NCI-H2081 (cell line): ENCODE results near the gene PIEZO1.

Experiments used
- DNase-seq, 2 experiments: peaks; one replicate each; lab custom pipeline; 2025; lab: John Stamatoyannopoulos, UW

Gene PIEZO1

DNA sequence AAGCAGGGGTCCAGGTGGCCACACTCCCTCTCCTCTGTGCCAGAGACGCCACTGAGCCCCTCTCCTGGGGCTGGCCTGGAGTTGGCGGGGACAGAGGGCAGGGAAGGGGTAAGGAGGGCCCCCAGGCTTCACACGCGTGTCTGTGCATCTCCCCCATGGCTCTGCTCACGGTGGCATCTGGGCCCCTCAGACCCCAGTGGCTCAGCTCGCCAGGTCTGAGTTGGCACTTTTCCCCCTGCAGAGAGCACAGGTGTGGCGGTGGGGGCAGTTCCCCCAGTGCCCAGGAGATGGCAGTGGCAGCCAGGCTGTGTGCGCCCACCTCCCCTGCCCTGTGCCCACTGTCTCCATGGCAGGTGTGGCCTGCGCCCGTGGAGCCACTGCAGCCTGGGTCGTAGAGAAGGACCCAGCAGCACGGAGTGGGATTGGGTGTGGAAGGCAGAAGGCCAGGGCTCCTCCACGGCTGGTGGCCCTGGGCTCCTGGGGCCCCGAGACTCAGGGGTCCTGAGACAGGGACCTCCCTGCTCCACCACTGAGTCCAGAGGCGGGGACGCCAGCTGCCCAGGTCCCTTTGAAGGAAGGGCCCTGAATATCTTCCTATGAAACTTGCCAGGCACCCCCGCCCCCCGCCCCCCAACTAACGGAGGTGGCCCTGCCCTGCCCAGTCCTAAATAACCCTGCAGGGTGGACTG, 31.0 kb upstream of the PIEZO1 start:
- peak; percentile 39 to 47 for DNase-seq

DNA sequence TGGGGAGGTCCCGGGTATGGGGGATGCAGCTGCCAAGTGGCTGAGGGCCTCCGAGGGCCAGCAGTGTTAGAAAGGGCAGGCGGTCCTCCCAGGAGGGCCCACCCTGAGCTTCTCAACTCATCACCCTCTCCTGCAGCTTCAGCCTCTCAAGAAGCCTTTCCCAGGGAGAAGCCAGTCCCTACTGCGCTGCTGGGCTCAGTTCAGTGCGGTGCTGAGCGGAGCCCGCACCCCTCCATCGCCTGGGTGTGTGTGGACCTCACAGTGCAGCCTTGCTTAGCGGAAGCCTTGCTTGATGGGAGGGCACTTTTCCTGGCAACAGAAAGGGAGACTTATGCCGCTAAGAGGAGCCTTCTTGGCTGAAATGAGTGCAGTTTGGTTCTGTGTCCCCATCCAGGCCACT, 30.2 kb upstream of the PIEZO1 start:
- no peak for DNase-seq

- no peak for DNase-seq
Measured at GRCh38 chr16:88814144-88814502, 29.1 kb upstream of the PIEZO1 start.

- DNase-seq = no peak
Measured at GRCh38 chr16:88813269-88814143, 28.5 kb upstream of the PIEZO1 start.

DNA sequence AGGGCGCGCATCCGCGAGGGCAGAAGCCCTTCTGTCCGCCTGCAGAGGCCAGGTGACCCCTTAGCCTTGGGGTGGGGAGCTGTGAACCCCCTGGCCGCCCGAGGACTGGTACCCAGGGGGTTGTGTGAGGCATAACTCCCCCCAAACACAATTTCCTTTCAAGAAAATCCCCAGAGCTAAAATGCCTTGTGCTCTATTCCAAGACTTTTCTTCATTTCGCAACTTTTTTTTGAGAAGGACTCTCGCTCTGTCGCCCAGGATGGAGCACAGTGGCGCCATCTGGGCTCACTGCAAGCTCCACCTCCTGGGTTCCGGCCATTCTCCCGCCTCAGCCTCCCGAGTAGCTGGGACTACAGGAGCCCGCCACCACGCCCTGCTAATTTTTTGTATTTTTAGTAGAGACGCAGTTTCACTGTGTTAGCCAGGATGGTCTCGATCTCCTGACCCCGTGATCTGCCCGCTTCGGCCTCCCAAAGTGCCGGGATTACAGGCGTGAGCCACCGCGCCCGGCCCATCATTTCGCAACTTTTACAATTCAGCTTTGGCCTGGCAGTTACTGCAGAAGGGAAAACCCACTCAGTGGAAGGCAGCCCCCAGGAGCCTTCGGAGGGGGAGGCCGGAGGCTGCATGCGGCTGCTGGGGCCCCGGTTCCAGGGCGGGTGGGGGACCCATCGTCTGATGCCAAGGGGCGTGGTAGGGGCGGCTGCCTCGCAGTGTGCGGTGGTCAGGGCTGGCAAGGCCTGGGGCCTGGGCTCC, 27.7 kb upstream of the PIEZO1 start:
- DNase-seq = no peak

DNA sequence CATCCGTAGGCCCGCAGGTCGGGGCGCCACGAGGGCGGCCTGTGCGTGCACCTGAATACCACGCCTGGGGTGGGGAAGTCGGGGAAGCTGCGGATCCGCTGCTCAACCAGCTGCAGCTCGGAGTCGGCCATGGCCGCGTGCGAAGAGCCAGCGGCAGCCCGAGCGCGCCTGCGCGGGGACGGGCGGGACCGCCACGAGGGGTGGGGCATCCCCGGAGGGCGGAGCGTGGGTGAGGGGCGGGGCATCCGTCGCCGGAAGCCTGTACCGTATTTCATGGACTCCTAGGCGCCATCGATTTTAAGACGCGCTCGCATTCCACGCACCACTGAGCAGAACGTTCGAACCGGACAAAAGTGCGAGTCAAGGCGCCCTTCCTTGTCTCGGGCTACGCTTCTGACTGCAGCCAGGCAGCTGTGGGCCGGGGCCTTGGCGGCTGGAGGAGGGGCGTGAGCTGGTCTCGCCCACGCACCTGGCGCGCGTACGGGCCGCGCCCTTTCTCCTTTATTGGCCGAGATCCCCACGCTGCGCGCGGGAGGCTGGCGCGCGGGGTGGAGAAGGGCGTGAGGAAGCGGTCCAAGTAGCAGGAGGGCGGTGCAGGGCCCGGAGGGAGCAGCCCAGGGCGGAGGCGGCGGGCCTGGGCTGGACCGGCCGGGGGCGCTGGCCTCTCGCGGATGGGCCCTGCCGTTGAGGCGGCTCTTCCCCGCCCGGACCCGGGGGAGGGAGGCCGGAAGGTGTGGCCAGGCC, 26.9 kb upstream of the PIEZO1 start, which contains the start of gene APRT:
TSS of gene APRT (minus strand) at position 160 of the 744 bp plus-strand sequence. CDS start at position 131, 29 bp downstream.
- DNase-seq = peak; percentile 75 to 78

- peak; percentile 70 to 71 for DNase-seq
Measured at GRCh38 chr16:88810912-88811768, 26.1 kb upstream of the PIEZO1 start.

- DNase-seq = no peak
Measured at GRCh38 chr16:88810166-88810911, 25.3 kb upstream of the PIEZO1 start.

DNA sequence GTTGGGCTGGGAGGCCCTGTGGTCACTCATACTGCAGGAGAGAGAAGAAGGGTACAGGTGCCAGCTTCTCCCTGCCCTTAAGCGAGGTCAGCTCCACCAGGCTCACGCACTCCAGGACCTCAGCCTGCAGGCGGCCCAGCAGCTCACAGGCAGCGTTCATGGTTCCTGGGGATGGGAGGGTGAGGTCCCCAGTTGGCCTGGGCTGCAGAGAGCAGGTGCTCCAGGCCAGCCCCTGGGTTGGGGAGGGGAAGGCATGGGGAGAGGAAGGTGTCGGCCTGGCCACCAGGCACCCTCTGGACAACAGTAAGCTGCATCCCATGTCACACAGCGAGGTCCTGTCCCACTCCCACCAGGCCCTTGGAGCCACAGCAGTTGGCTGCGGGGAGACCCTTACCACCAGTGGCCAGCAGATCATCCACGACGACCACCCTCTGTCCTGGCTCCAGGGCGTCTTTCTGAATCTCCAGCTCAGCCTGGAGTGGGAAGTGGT, 24.7 kb upstream of the PIEZO1 start:
- DNase-seq = no peak

GRCh38 chr16:88809068-88809675, 24.2 kb upstream of the PIEZO1 start:
- no peak for DNase-seq

GRCh38 chr16:88807626-88808453, 22.8 kb upstream of the PIEZO1 start:
- no peak for DNase-seq

DNA sequence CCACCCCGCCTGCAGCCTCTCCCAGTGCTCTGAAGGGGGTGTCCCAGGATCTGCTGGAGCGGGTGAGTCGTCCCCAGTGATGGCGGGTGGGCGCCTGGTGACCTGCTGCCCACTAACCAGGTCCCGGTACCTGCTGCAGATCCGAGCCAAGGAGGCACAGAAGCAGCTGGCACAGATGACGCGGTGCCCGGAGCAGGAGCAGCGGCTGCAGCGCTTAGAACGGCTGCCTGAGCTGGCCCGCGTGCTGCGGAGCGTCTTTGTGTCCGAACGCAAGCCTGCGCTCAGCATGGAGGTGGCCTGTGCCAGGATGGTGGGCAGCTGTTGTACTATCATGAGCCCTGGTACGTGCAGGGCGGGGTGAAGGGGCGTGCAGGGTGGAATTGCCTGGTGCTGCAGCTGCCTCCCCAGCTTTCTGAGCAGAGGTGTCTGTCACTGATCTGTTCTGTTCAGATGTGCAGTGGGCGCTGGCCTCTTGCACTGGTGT, 22.2 kb upstream of the PIEZO1 start:
- no peak for DNase-seq

DNA sequence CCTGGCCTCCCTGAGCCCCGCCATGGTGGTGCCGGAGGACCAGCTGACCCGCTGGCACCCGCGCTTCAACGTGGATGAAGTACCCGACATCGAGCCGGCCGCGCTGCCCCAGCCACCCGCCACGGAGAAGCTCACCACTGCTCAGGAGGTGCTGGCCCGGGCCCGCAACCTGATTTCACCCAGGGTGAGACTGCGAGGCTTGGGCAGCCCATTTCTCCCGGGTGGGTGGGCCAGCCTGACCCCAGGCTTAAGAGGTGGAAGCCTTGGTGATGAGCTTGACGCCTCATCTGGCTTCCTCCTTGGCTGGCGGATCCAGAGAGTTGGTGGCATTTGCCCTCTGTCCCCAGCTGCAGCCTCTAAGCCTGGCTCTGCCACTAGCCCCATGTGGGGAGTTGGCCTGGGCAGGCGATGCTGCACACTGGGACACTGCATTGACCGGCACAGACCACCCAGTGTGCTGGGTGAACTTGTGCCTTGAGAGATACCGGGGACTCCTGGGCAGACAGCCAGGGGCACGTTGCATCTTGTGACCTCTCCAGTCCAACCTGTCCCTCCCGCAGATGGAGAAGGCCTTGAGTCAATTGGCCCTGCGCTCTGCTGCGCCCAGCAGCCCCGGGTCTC, 21.6 kb upstream of the PIEZO1 start:
- no peak for DNase-seq

- no peak for DNase-seq
Measured at GRCh38 chr16:88805887-88806393, 20.9 kb upstream of the PIEZO1 start.

DNA sequence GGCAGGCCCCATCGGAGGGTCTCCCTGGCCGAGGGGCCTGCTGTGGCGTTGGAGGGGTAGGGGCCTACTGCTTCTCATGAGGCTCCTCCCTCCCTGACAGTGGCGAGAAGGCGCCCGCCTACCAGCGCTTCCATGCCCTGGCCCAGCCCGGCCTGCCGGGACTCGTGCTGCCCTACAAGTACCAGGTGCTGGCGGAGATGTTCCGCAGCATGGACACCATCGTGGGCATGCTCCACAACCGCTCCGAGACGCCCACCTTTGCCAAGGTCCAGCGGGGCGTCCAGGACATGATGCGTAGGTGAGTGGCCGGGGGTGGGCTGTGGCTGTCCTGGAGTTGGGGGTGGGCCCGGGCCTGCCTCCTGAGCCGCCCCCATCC, 20.3 kb upstream of the PIEZO1 start:
- DNase-seq = no peak

DNA sequence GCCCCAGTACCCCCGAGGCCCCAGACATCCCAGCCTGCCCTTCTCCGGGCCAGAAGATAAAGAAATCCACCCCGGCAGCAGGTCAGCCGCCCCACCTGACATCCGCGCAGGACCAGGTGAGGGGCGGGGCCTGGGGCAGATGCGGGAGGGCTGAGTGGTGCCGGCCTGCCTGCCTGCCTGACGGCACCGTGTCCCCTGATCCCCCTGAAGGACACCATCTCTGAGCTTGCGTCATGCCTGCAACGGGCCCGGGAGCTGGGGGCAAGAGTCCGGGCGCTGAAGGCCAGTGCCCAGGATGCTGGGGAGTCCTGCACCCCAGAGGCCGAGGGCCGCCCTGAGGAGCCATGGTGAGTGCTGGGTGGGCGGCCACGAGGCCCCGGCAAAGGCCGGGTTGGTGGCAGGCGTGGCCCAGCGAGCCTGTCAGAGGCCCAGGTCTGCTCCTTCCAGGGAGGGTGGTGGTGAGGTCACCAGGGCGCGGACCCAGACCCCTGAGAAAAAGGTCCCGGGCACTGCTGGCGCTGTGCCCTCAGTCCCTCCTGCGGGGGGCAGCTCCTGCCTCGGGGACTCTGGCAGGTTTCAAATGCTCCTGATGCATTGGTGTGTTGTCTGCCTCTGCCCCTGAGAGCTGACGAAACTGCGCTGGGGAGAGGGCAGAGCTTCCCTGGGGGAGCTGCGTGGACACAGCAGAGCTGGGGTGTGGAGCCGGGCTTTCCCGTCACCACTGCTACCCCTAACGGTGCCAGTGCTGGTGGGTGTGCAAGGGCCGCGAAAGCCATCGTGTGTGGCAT, 19.7 kb upstream of the PIEZO1 start:
- DNase-seq = peak; percentile 35 to 37

GRCh38 chr16:88804173-88804551, 19.1 kb upstream of the PIEZO1 start:
- DNase-seq = no peak
